ENCODE data around the gene DGKD. TPM values are rescaled to one million over a fixed set of nuclear protein-coding genes. Genes with fewer than 3 reads are reported as not detected.
A peak's percentile ranks its signal among the peaks of the same experiment; 100 is the strongest.

DGKD gene
- total RNA-seq, 1 experiment from 2014 or later = 52.0 TPM

DNA sequence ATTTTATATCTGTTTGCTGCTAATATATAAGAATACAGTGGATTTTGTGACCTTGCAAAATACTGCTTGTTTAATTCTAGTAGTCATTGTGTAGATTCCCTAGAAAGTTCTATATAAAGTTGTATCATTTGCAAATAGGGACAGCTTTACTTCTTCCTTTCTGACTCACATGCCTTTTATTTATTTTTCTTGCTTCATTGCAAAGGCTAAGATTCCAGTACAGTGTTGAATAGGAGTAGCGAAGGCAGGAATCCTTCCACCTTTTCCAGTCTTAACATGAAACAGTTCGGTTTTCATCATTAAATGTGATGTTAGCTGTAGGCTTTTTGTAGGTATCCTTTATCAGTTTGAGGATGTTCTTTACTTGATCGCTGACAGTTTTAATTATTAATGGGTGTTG is 58.1 kb downstream of the DGKD start (continued):
- TF ChIP-seq CBX3 (IDR thresholded peaks at IDR 0.05; ENCODE audit: low read depth) = no peak

DNA sequence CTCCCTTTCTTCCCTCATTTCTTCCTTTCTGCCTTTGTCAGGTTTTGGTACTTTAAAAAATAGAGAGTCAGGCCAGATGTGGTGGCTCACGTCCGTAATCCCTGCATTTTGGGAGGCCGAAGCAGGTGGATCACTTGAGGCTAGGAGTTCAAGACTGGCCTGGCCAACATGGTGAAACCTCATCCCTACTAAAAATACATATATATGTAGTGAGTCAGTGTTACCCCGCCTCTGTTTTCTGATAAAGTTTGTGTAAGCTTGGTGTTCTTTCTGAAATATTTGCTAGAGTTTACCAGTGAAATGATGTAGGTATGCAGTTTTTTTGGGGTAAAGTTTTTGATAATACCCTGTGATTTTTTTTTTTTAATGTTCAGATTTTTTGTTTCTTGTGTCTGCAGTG is 58.8 kb downstream of the DGKD start:
- ATAC-seq (no peak), DNase-seq (ENCODE audit: low read depth, low spot score) (no peak)
- Histone ChIP-seq H3K4me1 (ENCODE audit: control insufficient read depth in 1 of 2, insufficient read depth in 2 of 2, low read length in 2 of 2) (peaks cover 43 to 60% of the 10 kb centered on the region in 2 experiments), H3K4me2 (ENCODE audit: low read length) (peak overlapping the region; percentile 78), H3K4me3 (replicated peaks in 1 of 2; ENCODE audit: low read depth in 1 of 2, low read length in 2 of 2) (peak overlapping the region in 1 of 2 experiments; percentile 33; a peak in 2 of 4 replicates), H3K9me3 (ENCODE audit: control insufficient read depth in 1 of 2, insufficient read depth in 1 of 2, low read depth in 1 of 2, low read length in 2 of 2) (peaks cover 0 to 18% of the 10 kb centered on the region in 2 experiments; a peak in 1 of 4 replicates), H2AFZ (ENCODE audit: low read depth, low read length, poor library complexity, severe bottlenecking) (no peak overlapping the region), H4K20me1 (ENCODE audit: insufficient read depth) (peaks cover 7% of the 10 kb centered on the region; the same call in 1 of the 2 replicates), H3K79me2 (ENCODE audit: insufficient read depth, low read length) (peaks cover 65% of the 10 kb centered on the region), H3K9ac (ENCODE audit: low read length) (peak overlapping the region; percentile 54), H3K27me3 (ENCODE audit: insufficient read depth, low read length) (no peaks in the 10 kb centered on the region), H3K36me3 (ENCODE audit: control insufficient read depth in 1 of 2, insufficient read depth in 2 of 2, low read length in 2 of 2) (peaks cover 0 to 10% of the 10 kb centered on the region in 2 experiments; a peak in 2 of 4 replicates), H3K27ac (ENCODE audit: low read depth, low read length) (peak overlapping the region; percentile 82; the same call in 1 of the 2 replicates), H3K9me2 (ENCODE audit: insufficient read depth) (no peaks in the 10 kb centered on the region)
- POLR2A ChIA-PET = no interaction called here
- RAD21 ChIA-PET (ENCODE audit: low non-redundant PET in 1 of 2, low total read pairs in 2 of 2, uncharacterized antibody in 2 of 2, unreplicated experiment in 2 of 2) = no interaction called here
- TF ChIP-seq JUND (IDR thresholded peaks at IDR 0.05) (no peak), EZH2 (IDR thresholded peaks at IDR 0.05) (no peak), POLR2AphosphoS5 (IDR thresholded peaks at IDR 0.05; ENCODE audit: low read depth, low read length) (no peak), CEBPB (IDR thresholded peaks at IDR 0.05; ENCODE audit: low read depth) (no peak), ZNF274 (IDR thresholded peaks at IDR 0.05; ENCODE audit: low read depth, low read length) (no peak), ZFX (IDR thresholded peaks at IDR 0.05) (no peak), YY1 (IDR thresholded peaks at IDR 0.05; ENCODE audit: extremely low read depth, insufficient replicate concordance, low read depth, low read length) (no peak)
- TF ChIP-seq, protein P1, sequence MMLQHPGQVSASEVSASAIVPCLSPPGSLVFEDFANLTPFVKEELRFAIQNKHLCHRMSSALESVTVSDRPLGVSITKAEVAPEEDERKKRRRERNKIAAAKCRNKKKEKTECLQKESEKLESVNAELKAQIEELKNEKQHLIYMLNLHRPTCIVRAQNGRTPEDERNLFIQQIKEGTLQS (IDR thresholded peaks at IDR 0.05) = no peak
- CTCF ChIA-PET = interaction anchor here (0.7 to 2.0 kb wide), 3 partner anchors 9 to 360 kb away, joined by 4 to 8 read pairs (median 4); no protein-coding TSS in a partner anchor
- intact Hi-C loops (cut with micrococcal nuclease) = no loop called here
- BruUV-seq (replicated peaks) = no TSS peak
